NCI-H446 treated with DMSO at 0.1 percent for 48 hours (cell line): ENCODE results near the gene DENND1A.

Source experiments
- DNase-seq: peaks from one replicate; lab custom pipeline; 2025; lab: John Stamatoyannopoulos, UW

DENND1A gene

DNA sequence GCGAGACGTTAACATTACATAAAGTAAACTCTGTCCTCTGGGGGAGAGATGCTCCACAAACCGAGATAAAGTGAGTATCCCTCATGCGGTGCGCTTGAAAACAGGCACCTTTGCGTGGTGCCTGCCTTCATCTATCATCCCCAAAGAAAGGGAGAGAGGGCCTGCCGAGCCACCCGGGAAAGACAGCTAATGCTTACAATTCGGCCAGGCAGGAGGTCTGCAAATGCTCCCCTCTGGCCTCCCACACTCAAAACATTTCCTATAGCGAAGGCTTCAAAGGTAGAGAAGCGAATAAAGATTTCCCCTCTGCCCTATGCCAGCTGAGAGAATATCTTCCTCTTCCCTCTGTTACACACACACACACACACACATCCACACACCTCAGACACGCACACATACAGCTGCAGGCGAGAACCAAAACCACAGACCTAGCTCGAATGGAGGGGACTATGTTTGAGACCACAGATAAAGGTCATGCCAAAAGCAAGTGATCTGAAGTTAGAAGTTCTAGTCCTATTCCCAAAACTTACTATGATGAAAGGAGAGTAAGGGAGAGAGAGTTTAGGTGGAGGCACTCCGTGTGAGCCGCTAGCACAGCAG is 441.1 kb downstream of the DENND1A start:
- no peak for DNase-seq

DNA sequence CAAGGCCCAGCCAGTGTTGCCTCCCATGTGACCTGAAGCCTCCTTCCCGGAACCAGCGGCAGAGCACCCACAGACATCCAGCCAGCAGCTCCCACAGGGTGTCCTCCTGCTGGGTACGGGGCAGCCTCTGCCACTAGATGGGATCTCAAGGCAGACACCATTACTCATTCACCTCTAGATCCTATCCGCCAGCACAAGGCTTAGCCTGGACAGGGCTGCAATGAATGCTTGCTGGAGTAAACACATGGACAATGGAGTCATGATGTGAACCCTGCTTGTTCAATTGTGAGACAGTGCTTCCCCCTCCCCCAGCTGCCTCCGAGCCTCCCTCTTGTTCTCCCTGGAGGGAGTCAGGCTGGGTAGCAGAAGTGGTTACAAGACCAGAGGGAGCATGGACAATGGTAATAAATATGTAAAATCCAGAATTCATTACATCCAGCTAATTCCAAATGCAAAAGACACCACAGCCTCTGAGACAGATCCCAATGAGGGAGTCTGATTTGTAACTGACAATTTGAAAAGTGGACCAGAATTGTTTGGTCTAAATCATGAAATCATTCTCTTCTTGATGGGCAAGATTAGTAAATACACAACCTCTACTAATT is 441.9 kb downstream of the DENND1A start:
- no peak for DNase-seq

DNA sequence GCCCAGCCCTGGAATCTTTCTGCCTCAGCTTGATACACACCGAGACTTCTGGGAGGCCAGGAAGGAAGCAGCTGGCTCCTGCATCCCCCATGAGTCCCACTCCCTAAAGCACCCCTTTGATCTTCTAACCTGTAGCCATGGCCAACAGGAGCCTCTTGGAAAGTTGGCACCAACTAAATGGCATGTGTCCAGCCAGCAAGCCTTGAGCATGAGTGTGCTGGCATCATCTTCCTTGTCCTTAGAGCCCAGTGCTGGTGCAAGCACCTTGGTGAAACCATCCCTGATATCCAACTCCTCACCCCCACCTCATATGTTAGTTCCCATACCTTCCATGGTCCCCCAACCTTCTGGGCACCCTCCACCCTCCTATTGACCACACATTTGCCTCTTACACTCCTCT is 443.5 kb downstream of the DENND1A start:
- no peak for DNase-seq

GRCh38 chr9:123485216-123485615 is 444.7 kb downstream of the DENND1A start:
- no peak for DNase-seq

- DNase-seq = no peak
These were observed 445.8 kb downstream of the DENND1A start for GRCh38 chr9:123484130-123484529.

DNA sequence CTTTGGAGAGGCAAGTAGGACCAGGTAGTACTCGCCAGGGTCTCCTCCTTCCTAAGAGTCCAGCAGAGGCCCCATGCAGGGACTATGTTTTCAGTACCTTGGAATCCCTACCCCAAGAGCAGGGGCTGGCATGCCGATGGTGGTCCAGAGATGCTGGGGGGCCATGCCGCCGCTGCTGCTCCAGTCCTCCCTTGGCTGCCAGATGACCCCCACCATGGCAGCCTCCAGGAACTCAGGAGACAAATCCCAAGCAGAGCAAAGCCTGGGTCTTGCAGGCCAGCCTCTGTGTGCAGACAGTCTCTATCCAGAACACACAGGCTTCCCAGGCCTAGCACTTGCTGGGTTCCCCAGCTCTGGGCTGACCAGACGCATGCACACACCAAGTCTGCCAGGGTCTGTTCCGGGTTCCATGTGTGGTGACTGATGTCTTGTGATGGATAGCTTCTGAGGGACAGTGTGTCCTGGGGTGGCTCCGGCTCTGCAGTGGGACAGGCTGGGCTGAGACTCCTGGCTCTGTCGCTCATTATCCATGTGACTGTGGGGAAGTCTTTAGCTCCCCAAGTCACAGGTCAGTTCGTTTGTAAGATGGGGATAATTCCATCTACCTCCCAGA is 446.6 kb downstream of the DENND1A start:
- no peak for DNase-seq

DNA sequence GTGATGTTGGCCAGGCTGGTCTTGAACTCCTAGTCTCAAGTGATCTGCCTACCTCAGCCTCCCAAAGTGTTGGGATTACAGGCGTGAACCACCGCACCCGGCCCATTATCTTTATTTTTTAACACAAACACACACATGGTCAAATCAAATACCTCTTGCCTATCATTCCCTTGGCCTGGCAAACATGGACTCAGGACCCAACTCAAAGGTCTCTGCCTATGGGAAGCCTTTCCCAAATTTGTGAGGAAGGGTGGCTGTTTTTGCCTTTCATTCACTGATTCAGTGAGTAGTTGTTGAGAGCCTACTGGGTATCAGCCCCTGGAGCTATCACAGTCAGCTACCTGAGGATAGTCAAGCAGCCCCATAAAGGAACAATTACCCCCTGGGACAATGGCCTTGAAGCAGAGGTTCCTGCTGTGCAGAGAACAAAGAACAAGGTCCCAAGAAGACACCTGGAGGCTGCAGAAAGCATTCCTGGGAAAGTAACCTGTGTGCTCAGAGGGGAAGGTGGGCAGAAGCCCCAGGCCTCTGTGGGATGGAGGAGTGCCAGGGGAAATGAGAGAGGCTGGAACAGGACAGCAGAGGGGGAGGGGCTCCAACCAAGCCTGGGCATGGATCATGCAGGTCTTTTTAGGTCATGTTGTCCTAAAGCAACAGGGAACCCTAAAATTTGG is 447.5 kb downstream of the DENND1A start:
- no peak for DNase-seq

DNA sequence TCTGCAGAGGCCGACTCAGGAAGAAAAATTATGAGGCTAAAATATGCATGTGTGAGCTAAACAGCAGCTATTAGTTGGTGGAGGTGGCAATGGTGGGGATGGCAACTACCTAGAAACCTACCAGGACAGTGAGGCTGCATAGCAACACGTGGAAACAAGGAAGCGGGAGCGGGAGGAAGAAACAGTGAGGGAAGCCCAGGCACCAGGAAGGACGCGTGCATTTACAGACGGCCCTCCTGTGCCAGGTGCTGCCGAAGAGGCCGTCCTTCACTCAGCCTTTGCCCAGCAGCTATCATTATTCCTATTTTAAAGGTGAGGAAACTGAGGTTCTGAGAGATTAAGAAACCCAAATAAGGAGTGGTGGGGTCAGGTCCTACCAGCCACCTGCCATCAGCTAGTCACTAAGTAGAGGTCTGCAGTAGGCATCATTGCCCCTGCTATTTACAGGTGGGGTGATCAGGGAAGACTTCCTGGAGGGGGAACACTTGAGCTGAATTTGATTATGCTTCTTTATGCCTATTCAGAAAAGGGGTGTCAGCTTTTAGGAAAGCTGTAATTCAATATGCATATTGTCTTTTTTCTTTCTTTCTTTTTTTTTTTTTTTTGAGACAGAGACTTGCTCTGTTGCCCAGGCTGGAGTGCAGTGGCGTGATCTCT is 448.6 kb downstream of the DENND1A start:
- DNase-seq = no peak

GRCh38 chr9:123480791-123481190 is 449.1 kb downstream of the DENND1A start:
- DNase-seq = no peak

- no peak for DNase-seq
These were observed 449.8 kb downstream of the DENND1A start for GRCh38 chr9:123480096-123480495.

DNA sequence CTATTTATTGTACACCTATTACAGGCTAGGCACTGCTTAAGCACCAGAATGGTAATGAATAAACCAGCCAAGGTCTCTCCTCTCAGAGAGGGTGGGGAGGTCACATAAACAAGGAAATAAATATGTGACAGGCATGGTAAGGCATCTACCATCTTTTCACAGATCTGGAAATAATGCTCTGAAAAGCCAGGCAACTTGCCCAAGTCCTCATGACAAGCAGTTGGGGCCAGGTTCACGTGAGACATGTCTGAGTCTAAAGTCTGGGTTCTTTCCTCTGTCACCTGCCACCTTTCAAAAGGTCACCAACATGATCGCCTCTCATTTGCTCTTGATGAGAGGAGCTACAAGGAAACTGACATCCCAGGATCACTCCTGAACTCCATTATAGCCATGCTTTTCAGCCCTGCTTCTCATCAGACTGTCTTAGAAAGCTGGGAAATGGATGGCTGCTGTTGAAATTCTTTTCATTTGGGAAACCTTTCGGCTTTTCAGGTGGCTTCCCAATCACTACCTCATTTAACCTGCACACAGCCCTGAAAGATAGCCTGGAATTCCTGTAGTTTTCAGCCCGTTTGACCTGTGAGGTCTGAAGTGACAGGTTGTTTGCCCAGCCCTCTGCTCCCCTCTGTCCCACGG is 450.8 kb downstream of the DENND1A start:
- DNase-seq = no peak

DNA sequence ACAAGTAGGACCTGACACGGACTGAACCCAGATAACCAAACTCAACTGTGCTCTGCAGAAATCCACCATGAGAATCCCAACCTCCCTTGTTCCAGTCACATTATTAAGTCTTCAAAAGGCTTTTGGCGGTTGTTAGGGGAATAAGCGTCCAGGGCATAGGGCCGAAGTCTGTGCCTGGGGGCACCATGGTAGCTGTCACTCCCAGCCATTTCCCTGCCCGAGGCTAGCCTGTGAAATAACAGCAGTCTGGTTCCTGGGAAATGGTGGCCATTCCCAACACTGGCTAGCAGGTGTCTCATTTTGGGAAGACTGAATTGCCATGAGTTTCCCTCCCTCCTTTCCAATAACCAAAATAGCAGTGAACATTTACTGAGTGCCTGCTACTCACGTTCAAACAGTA is 451.8 kb downstream of the DENND1A start:
- no peak for DNase-seq

DNA sequence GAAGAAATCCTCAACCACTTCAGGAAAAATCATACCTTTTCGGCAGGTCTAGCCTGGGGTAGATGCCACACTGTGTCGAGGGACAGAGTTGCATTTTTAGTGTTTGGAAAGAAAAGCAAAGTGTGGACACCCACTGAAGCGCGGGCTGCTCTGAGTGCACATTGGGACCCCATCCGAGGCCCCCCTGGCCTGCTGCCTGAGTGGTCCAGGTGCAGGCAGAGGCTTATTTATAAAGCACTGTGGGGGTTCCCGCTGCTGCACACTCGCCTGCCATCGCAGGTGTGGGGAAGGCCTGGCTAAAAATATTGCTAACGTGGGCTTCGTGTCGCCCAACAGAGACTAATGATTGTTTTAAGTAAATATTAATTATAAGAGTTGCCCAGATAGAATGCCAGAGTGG is 454.5 kb downstream of the DENND1A start:
- no peak for DNase-seq

DNA sequence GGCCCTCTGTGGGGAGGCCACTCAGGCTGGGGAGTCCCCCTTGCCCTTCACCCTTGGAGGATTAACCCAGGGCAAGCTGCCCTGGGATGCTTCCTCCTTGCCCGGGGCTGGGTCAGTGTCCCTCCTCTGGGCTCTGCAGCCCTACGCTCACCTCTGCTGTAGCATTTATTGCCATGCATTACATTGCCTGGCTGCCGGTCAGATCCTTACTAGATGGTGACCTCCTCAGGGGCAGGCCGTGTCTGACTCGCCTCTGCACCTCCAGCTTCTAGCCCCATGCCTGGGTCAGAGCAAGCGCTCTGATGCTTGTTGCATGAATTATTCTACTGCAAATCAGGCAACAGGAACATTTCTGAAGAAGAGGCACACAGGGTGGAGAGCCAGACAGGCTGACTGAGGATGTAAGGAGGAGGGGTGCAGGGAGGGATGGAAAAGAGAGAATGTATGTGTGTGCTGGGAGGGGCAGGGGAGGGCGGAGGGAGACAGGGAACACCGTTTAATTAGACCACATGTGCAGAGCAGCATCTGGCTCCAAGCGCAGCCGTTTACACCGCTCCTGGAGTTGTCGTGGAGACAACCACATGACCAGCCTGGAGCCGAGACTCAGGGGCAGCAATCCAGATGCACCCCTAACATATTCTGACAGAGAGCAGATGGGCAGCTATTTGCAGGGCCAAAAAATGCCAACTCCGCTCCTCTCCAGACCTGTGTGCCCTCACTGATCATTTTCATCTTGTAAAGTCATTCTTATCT is 456.9 kb downstream of the DENND1A start:
- DNase-seq = peak; percentile 19

- no peak for DNase-seq
These were observed 457.9 kb downstream of the DENND1A start for GRCh38 chr9:123471843-123472570.

DNA sequence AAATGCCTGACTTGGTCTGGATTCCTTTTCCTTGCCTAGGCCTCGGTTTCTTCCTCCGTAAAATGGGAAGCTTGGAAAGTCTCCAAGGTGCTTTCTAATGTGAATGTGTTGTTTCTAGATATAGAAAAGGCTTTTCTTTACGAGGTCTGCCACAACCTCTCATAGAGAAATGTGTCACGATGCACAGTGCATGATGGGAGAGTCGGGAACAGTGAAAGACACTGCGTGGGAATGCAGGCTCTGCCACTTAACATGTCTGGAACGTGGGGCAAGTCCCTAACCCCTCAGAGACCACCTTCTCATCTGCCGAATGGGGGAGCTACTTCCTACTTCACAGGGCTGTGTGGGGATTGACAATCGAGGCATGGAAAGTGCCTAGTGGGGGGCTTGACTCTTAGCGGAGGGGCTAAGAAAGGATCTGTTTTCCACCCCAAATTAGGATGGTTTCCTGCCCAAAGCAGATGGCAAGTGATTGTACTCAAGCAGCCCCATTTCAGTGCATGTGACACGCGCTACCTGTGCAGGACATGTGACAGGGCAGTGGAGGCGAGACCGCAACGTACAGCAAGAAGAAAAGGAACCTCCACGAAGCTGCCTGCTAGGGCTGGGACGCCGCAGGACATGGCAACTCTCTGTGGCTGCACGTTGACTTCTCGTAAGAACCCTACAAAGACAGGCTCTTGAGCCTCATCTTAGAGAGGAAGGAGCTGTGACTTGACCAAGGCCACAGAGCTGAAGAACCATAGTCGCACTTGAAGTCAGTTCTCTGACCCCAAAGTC is 458.7 kb downstream of the DENND1A start:
- DNase-seq = no peak

- no peak for DNase-seq
These were observed 459.7 kb downstream of the DENND1A start for GRCh38 chr9:123470121-123470782.

DNA sequence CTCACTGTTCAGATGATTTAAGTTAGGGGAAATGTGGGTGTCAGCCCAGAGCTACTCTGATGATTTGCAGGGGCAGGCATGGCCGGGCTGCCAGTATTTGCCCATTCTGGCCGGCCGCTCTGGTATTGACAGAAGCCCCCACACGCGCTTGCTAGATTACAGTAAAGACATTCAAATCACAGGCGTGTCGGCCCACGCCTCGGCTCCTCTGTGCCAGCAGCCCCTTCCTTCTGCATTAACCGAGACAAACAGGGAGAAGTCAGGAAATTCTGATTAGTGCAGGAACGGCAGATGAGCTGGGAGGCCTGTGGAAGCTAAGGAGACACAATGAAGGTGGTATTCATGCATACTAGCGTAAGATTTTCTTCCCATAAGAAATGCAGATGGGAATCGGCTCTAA is 460.6 kb downstream of the DENND1A start:
- no peak for DNase-seq

DNA sequence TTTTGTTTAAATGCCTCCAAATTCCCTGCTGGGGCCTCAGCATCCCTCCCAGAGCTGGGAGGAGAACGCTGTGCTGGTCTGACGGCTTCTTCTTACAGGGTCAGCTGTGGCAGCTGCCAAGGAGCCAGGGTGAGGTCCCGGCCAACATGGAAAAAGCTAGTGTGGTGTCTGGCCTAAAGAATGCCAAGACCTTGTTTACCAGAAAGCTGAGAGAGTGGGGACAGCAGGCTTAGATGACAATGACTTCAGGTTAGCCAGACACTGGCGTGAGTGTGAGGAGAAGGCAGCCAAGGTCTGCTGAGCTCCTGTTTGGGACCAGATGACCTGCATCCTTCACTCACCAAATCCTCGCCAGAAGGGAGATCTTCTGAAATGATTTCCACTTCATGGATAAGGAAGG is 461.4 kb downstream of the DENND1A start:
- DNase-seq = no peak
